ENCODE results near the gene SPNS2.

SPNS2 gene

DNA sequence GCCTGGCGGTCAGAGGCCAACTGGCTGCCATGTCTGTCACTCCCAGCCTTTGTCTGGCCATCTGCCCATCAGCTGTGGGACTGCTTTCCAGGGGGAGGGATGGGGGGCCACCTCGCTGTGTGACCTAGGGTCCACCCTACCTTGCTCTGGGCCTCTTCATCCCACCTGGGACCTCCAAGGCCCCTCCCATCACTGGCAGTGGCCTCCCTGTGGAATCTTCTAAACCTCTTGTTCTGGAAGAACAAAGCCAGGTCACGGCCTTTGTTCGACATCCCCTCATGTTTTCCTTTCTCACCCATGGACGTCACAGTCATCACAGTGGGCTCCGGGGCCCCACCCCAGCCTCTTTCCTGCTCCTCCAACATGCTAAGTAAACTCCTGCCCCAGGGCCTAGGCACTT is 24.0 kb downstream of the SPNS2 start:
- DNase-seq: no peak

DNA sequence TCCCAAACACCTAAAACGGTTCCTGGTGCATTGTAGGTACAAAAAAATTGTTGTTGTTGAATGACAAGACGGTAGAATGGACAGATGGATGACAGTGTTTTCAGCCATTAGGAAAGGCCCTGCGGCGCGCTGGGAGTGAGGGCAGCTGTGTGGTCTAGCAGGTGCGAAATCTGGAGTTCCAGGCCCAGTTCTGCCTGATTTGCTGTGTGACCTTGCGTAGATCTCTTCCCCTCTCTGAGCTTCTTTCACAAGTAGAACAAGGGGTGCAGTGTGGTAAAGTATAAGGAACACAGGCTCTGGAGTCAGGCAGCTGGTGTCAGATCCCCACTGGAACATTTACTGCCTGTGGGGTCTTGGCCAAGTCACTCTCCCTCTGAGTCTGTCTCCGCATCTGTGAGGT is 25.3 kb downstream of the SPNS2 start:
- DNase-seq: no peak

DNA sequence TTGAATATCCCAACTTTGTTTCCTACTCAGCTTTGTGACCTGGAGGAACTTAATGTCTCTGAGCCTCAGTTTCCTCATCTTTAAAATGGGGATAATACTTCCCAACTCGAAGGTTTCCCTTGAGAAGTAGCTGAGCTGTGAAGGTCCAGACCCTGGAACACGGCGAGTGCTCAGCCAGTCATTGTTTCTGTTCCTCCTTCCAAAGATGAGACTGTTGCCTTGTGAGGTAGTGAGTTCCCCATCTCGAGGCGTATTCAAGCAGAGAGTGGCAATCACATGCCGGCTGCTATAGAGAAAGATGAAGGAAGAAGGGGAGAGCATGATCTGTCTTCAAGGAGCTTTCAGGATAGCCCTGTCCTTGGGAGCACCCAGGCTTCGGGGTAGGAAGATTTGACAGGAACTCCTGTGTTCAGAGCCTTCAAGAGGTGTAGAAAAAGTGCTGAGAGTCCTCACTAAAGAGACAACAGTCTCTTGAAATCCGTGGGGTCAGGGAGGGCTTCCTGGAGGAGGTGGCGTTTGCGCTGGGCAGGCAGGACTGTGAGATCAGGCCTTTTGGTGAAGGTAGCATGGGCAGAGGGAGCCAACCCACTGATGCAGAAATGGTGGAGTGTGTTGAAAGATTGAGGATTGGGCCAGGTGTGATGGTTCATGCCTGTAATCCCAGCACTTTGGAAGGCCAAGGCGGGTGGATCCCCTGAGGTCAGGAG is 27.2 kb downstream of the SPNS2 start:
- no peak for DNase-seq

DNA sequence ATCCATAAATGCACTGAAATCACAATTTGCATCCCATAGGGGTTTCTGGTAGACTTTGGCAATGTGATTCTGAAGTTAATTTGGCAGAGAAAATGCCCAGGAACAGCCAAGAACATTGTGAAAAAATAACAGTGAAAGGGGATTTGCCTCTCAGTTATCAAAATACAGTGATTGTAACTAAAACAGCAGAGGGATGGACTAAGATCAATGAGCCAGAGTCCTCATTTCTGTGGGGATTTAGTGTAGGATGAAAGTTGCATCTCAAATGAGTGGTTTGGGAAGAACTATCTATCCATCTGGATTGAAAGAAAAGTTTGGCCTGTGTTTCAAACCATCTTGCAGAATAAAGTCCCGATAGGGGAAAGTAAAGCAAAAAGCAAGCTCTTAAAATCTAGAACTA is 28.5 kb downstream of the SPNS2 start:
- no peak for DNase-seq

- no peak for DNase-seq
Measured at GRCh38 chr17:4527566-4528125, 29.0 kb downstream of the SPNS2 start.

DNA sequence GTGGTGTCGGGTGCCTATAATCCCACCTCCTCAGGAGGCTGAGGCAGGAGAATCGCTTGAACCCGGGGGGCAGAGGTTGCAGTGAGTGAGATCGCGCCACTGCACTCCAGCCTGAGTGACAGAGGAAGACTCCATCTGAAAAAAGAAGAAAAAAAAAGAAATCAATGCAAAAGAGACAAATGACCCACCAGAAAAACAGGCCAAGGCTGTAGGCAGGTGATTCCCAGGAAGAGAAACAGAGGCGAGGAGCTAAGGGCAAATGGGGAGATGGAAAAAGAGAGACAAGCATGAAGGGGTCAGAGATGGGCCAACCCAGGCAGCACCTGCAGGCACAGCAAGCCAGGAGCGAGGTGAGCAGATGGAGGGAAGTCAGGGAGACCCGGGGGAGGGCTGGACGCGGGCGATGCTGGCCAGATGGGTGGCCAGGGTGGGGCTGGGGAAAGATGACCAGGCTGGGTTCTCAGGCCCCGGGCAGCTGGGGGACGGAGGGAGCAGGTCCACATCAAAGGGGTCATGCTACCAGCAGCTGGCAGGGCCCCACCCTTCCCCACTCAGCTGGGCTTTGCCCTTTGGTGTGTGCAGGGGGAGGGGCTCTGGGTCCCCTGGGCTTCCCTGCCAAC is 31.0 kb downstream of the SPNS2 start:
- no peak for DNase-seq

- DNase-seq: no peak
Measured at GRCh38 chr17:4530799-4531730, 32.4 kb downstream of the SPNS2 start.

DNA sequence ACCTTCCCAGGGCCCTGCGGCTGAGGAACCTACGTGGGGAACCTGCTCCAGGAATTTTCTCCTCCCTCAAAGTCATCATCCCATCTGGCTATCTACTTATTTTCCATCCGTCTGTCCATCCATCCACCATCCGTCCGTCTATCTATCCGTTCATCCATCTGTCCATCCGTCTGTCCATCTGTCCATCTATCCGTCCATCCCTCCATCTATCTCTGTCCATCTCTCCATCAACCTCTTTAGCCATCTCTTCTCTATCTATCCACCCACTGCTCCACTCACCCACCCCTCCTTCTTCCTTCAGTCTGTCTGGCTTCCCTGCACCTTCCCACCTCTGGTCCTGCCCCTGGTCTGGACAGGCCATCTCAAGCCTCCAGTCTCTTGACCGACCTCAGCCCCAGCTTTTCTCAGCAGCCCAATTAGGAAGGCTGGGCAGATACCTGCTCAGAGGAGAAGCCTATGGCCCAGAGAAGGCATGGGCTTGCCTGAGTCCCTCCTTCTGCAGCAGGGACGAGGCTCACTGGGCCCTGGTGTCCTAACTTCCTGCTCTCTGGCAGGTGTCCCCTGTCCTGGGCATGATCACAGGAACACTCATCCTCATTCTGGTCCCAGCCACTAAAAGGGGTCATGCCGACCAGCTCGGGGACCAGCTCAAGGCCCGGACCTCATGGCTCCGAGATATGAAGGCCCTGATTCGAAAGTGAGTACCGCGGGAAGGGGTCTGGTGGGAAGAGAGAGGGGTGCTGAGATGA is 33.5 kb downstream of the SPNS2 start:
- no peak for DNase-seq

- DNase-seq: no peak
Measured at GRCh38 chr17:4532860-4533522, 34.3 kb downstream of the SPNS2 start.

DNA sequence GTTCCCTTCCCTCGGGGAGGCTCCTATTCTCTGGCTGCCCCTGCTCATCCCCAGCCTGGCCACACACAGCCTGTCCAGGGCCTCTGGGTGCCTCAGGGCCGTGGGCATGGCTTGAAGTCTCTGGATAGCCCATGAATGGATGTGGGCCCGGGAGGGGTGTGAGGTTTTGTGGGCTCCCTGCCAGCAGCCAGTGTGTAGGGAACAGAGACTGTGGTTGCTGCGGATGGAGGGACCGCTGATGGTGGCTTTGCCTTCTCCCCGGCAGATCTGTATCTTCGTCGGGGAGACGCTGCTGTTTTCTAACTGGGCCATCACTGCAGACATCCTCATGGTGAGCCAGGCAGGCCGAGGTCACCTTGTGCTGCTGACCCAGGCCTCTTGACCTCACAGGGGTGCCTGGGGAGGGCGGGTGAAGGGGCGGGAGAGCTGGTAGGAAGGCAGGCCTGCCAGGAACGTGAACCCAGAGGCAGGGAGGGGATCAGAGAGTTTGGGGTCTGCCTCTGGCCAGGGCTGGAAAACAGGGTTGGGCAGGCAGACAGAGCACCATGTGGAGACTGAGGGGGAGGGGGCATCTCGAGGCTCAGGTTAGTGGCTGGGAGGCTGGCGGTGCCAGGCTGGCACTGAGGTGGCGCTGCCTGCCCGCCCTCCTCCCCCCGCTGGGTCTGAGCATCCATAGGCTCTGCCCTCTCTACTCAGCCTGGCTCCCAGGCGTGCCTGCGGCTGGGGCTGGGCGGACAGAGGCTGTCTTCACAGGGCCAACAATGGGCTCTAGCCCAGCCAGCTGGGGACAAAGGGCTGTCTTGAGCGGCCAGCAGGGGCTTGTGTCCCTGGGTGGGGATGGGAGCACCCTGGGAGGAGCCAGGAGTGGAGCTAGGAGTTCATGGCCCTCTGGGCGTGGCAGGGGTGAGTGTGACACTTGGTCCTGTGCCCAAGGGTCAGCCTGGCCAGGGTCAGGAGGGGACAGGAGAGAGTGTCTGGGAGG is 35.1 kb downstream of the SPNS2 start:
- DNase-seq: no peak

GRCh38 chr17:4534515-4534914 is 35.8 kb downstream of the SPNS2 start:
- no peak for DNase-seq

GRCh38 chr17:4534928-4535666 is 36.4 kb downstream of the SPNS2 start:
- no peak for DNase-seq

GRCh38 chr17:4535667-4536258 is 37.1 kb downstream of the SPNS2 start:
- no peak for DNase-seq

GRCh38 chr17:4536259-4536741 is 37.6 kb downstream of the SPNS2 start:
- no peak for DNase-seq

DNA sequence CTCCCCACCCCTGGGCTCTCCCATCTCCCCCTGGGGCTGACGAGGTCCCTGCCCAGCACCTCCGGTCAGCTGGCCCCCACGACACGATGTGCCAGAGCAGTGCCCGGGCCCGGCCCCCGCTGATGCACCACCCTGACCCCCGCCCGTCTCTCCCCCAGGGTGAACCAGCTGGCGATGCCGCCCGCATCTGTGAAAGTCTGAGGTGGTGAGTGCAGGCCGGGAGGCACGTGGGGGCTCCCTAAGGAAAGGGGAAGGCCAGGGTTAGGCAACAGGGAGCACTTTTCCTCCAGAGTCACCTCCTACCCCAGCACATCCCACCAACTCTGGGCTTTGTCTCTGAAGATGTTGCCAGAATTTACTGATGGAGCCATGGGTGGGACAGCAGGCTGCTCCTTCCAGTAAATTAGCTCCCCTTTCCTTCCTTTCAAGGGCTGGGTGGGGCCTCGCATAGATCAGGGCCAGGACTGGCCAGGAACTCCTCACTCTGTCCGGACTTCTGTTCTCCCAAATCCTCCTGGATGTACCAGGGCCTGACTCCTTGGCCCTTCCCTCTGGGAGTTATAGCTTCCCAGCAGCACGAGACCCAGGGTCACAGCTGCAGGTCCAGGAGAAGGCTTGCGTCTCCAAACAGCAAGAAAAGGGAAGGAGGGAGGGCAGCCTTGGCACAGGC is 38.2 kb downstream of the SPNS2 start:
- no peak for DNase-seq

- DNase-seq: no peak
Measured at GRCh38 chr17:4537451-4538235, 39.0 kb downstream of the SPNS2 start.

DNA sequence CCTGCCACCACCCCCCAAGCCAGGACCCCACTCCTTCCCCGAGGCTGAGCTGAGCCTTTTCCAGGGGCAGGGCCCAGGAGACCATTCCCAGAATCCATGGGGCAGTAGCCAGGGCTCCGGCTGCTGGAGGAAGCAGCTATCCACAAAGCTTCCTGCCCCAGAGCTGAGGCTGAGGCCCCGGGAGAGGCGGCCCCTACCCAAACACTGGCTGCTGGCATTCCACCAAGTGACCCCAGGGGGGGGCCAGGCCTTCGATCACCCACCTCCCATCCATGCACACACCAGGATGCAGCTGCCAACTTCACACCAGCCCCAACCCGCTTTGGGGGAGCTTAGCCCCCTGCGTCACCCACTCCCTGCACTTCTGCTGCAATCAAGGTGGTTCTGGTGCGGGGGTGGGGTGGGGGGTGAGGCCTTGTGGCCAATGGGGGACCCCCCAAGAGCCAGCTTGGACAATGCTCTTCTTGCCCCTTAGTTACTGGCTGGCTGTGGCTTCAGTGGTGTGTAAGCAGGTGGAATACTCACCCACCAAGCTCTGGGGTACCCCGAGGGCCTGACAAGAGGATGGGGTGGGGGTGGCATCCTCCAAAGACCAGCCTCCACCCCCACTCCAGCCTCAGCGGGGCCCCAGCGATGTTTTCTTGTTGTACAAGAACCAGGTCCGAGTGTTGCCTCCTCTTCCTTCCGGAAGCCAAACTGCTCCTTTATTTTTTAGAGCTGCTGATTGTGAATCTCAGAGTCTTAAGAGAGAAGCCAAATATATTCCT is 39.7 kb downstream of the SPNS2 start:
- DNase-seq: no peak

All from SW 1271 (cell line).